HEK293T (cell line): ENCODE data around the gene OR2M7.

ENCODE experiments used
- BHLHE40 ChIP-seq: fragments of 450-650 bp; IDR thresholded peaks from 2 replicates; pipeline ENCODE4 v1.6.1; 2016; ENCODE audit warnings: mild to moderate bottlenecking, moderate library complexity, borderline replicate concordance
- CTBP1 ChIP-seq: fragments of 450-650 bp; IDR thresholded peaks from 2 replicates; pipeline ENCODE4 v1.6.1; 2016; ENCODE audit warnings: borderline replicate concordance
- ELF4 ChIP-seq: fragments of 450-650 bp; IDR thresholded peaks from 2 replicates; pipeline ENCODE4 v1.6.1; 2017; ENCODE audit warnings: antibody characterized with exemption
- FOXA1 ChIP-seq: fragments of 450-650 bp; IDR thresholded peaks from 2 replicates; pipeline ENCODE4 v1.6.1; 2016; ENCODE audit warnings: mild to moderate bottlenecking
- FOXK2 ChIP-seq: fragments of 450-650 bp; IDR thresholded peaks from 2 replicates; pipeline ENCODE4 v1.6.1; 2016; ENCODE audit warnings: mild to moderate bottlenecking
- FOXM1 ChIP-seq: fragments of 450-650 bp; IDR thresholded peaks from 2 replicates; pipeline ENCODE4 v1.6.1; 2017; ENCODE audit warnings: mild to moderate bottlenecking, borderline replicate concordance
- HDGF ChIP-seq: fragments of 450-650 bp; IDR thresholded peaks from 2 replicates; pipeline ENCODE4 v1.6.1; 2017; ENCODE audit warnings: antibody characterized with exemption, borderline replicate concordance
- L3MBTL2 ChIP-seq: fragments of 450-650 bp; conservative IDR thresholded peaks from 2 replicates; pipeline ENCODE4 v1.6.1; 2016; ENCODE audit warnings: mild to moderate bottlenecking
- LEF1 ChIP-seq: fragments of 450-650 bp; IDR thresholded peaks from 2 replicates; pipeline ENCODE4 v1.6.1; 2017; ENCODE audit warnings: mild to moderate bottlenecking, borderline replicate concordance
- SP1 ChIP-seq: fragments of 450-650 bp; IDR thresholded peaks from 2 replicates; pipeline ENCODE4 v1.6.1; 2017
- SUZ12 ChIP-seq: fragments of 450-650 bp; IDR thresholded peaks from 2 replicates; pipeline ENCODE4 v1.6.1; 2016; ENCODE audit warnings: mild to moderate bottlenecking
- TARDBP ChIP-seq: fragments of 450-650 bp; IDR thresholded peaks from 2 replicates; pipeline ENCODE4 v1.6.1; 2016
- ZNF384 ChIP-seq: fragments of 450-650 bp; IDR thresholded peaks from 2 replicates; pipeline ENCODE4 v1.6.1; 2016
- TF ChIP-seq, protein P1 (sequence below): fragments of 450-650 bp; IDR thresholded peaks from 2 replicates; pipeline ENCODE4 v1.6.1; 2016

DNA sequence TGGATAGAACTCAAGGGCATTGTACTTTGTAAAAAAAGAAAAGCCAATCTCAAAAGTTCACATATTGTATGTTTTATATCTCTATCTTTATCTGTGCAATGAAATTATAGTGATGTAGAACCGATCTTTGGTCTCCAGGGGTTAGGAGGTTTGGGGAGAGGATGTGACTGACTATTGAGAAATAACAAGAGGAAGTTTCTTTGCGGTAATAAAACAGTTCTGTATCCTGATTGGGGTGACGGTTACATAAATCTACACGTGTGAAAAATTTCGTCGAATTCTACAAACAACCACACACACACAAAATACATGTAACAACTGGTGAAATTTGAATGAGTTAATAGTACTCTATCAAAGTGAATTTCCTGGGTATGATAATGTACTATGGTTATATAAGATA is 36.0 kb downstream of the OR2M7 start:
- TF ChIP-seq LEF1 (no peak), FOXK2 (no peak), TARDBP (no peak), ELF4 (no peak), HDGF (no peak), BHLHE40 (no peak), ZNF384 (no peak), CTBP1 (no peak), SUZ12 (no peak), SP1 (no peak), FOXM1 (no peak), FOXA1 (no peak), L3MBTL2 (no peak)
- TF ChIP-seq, protein P1, sequence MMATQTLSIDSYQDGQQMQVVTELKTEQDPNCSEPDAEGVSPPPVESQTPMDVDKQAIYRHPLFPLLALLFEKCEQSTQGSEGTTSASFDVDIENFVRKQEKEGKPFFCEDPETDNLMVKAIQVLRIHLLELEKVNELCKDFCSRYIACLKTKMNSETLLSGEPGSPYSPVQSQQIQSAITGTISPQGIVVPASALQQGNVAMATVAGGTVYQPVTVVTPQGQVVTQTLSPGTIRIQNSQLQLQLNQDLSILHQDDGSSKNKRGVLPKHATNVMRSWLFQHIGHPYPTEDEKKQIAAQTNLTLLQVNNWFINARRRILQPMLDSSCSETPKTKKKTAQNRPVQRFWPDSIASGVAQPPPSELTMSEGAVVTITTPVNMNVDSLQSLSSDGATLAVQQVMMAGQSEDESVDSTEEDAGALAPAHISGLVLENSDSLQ: no peak
